Measurements from ENCODE around the gene NPFFR2. TPM values are rescaled to one million over a fixed set of nuclear protein-coding genes. Genes with fewer than 3 reads are reported as not detected.
"Not testable (repeated sequence)": the region's sequence is repeated elsewhere in the genome, so short reads cannot be mapped to it uniquely, and the experiment has no call there.

NPFFR2 gene
- total RNA-seq, 4 donors from 2014 or later, result 0.54 TPM; not detected in 2

GRCh38 chr4:72077346-72077745 lies 45.5 kb downstream of the NPFFR2 start:
- ATAC-seq, result no peak
- Histone ChIP-seq H3K4me1 (no peaks in the 10 kb centered on the region), H3K36me3 (no peaks in the 10 kb centered on the region), H3K4me3 (no peak overlapping the region), H3K27ac (no peak overlapping the region), H3K9me3 (no peaks in the 10 kb centered on the region), H3K27me3 (no peaks in the 10 kb centered on the region)
- WGBS, 2 donors (ENCODE audit: low coverage in 1 of 2), result 43 to 45% methylated on average over 2 of the region's 2 CpGs
- TF ChIP-seq EP300 (IDR thresholded peaks at IDR 0.05) (no peak), CTCF (IDR thresholded peaks at IDR 0.05) (no peak), POLR2A (IDR thresholded peaks at IDR 0.05) (no peak), POLR2AphosphoS5 (IDR thresholded peaks at IDR 0.05) (no peak)

GRCh38 chr4:72084587-72085011 lies 52.8 kb downstream of the NPFFR2 start:
- Histone ChIP-seq H3K27me3 (no peaks in the 10 kb centered on the region), H3K36me3 (no peaks in the 10 kb centered on the region), H3K27ac (no peak overlapping the region), H3K4me1 (no peaks in the 10 kb centered on the region), H3K4me3 (no peak overlapping the region), H3K9me3 (no peaks in the 10 kb centered on the region)
- TF ChIP-seq EP300 (IDR thresholded peaks at IDR 0.05), result no peak
- TF ChIP-seq POLR2A (IDR thresholded peaks at IDR 0.05), result no peak
- TF ChIP-seq CTCF (IDR thresholded peaks at IDR 0.05), result no peak
- no peak for TF ChIP-seq POLR2AphosphoS5 (IDR thresholded peaks at IDR 0.05)
- WGBS, 2 donors (ENCODE audit: low coverage in 1 of 2), result 7 to 21% methylated on average over 3 of the region's 3 CpGs
- no peak for ATAC-seq

- WGBS, 2 donors (ENCODE audit: low coverage in 1 of 2), result 93 to 100% methylated on average over 2 of the region's 2 CpGs
- ATAC-seq, H3K36me3 ChIP-seq, H3K27ac ChIP-seq, H3K9me3 ChIP-seq, H3K27me3 ChIP-seq, H3K4me3 ChIP-seq, H3K4me1 ChIP-seq: not testable (repeated sequence)
These were observed 58.8 kb downstream of the NPFFR2 start for GRCh38 chr4:72090606-72091005.

- no peaks in the 10 kb centered on the region for H3K36me3 ChIP-seq
- 57 to 90% methylated on average over 1 to 2 of the region's 5 CpGs for WGBS, 2 donors (ENCODE audit: low coverage in 1 of 2)
These were observed 62.4 kb downstream of the NPFFR2 start for GRCh38 chr4:72094059-72094797.

GRCh38 chr4:72107456-72107855 lies 75.7 kb downstream of the NPFFR2 start:
- H3K4me3 ChIP-seq, result no peak overlapping the region
- no peaks in the 10 kb centered on the region for H3K9me3 ChIP-seq
- ATAC-seq, result no peak
- H3K27ac ChIP-seq, result no peak overlapping the region
- no peaks in the 10 kb centered on the region for H3K4me1 ChIP-seq
- TF ChIP-seq EP300 (IDR thresholded peaks at IDR 0.05) (no peak), CTCF (IDR thresholded peaks at IDR 0.05) (no peak), POLR2A (IDR thresholded peaks at IDR 0.05) (no peak), POLR2AphosphoS5 (IDR thresholded peaks at IDR 0.05) (no peak)
- no peaks in the 10 kb centered on the region for H3K36me3 ChIP-seq
- no peaks in the 10 kb centered on the region for H3K27me3 ChIP-seq

More at GRCh38 chr4:72094059-72094797, 62.4 kb downstream of the NPFFR2 start:
- Histone ChIP-seq H3K9me3 (no peaks in the 10 kb centered on the region), H3K27ac (no peak overlapping the region), H3K4me3 (no peak overlapping the region), H3K4me1 (no peaks in the 10 kb centered on the region), H3K27me3 (no peaks in the 10 kb centered on the region)
- no peak for ATAC-seq
- no peak for TF ChIP-seq EP300 (IDR thresholded peaks at IDR 0.05)
- TF ChIP-seq CTCF (IDR thresholded peaks at IDR 0.05), result no peak
- no peak for TF ChIP-seq POLR2A (IDR thresholded peaks at IDR 0.05)
- TF ChIP-seq POLR2AphosphoS5 (IDR thresholded peaks at IDR 0.05), result no peak

Data from gastroesophageal sphincter (tissue), 4 donors.